GM12892 (cell line): ENCODE measurements around the gene TULP4.
"Not testable (repeated sequence)": the region's sequence is repeated elsewhere in the genome, so short reads cannot be mapped to it uniquely, and the experiment has no call there.

Experiments used
- DNase-seq: peaks from one replicate; pipeline ENCODE4 v3.0.0; 2011; ENCODE audit not compliant: insufficient read length
- FAIRE-seq: peaks from 2 replicates; lab custom pipeline; 2011; peaks lifted over from hg19 to GRCh38; lab: Jason Lieb, UNC
- POLR2A ChIP-seq: IDR thresholded peaks from 2 replicates; pipeline ENCODE4 v1.6.1; 2011; ENCODE audit warnings: low read depth, low read length, control low read depth
- POLR2AphosphoS5 ChIP-seq: IDR thresholded peaks from 2 replicates; pipeline ENCODE4 v1.6.1; 2011; ENCODE audit warnings: low read depth, low read length, control low read depth
- TAF1 ChIP-seq: IDR thresholded peaks from 2 replicates; pipeline ENCODE4 v1.6.1; 2011; ENCODE audit warnings: low read depth, mild to moderate bottlenecking, control low read depth, low read length, borderline replicate concordance

TULP4 gene

DNA sequence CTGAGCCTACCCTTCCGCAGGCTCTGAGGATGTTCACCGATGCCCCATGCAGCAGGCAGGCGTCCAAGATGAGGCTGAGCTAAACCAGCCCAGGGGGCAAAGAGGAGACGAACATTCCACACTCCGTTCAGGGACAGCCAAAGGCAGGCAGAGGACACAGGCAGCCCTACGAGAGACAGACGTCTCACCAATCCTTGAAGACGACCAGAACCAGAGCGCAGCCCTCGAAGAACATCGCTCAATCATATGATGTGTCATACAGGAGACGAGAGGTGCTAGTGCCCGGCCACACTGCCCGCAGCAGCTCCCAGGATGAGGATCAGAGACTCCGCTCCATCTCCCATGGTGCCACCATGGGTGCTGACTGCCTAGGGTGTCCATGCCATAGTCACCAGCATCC lies 212.0 kb downstream of the TULP4 start:
- DNase-seq (no peak), FAIRE-seq (no peak)
- no peak for TF ChIP-seq POLR2AphosphoS5
- no peak for TF ChIP-seq POLR2A
- no peak for TF ChIP-seq TAF1

DNA sequence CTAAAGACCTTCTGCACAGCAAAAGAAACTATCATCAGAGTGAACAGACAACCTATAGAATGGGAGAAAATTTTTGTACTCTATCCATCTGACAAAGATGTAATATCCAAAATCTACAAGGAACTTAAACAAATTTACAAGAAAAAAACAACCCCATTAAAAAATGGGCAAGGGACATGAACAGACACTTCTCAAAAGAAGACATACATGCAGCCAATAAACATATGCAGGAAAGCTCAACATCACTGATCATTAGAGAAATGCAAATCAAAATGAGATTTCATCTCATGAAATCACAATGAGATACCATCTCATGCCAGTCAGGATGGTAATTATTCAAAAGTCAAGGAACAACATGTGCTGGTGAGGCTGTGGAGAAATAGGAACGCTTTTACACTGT lies 215.6 kb downstream of the TULP4 start:
- DNase-seq: not testable (repeated sequence)

DNA sequence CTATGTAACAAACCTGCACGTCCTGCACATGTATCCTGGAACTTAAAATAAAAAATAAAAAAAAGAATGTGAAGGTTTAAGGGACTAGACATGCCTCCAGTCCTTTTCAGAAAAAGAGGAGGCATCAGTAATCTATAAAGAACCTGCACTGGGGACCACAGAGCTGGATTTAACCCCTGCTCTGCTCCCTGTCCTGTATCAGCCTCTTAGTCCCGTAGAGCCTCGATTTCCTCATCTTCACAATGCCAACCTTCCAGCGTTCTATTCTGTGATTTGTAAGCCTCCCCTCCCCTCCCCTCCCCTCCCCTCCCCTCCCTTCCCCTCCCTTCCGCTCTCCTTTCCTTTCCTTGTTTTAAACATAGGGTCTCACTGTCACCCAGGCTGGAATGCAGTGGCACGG lies 216.6 kb downstream of the TULP4 start:
- DNase-seq (no peak), FAIRE-seq (no peak)
- TF ChIP-seq TAF1 (no peak), POLR2A (no peak), POLR2AphosphoS5 (no peak)

More for the DNA sequence above, 215.6 kb downstream of the TULP4 start:
- not testable (repeated sequence) for FAIRE-seq

DNA sequence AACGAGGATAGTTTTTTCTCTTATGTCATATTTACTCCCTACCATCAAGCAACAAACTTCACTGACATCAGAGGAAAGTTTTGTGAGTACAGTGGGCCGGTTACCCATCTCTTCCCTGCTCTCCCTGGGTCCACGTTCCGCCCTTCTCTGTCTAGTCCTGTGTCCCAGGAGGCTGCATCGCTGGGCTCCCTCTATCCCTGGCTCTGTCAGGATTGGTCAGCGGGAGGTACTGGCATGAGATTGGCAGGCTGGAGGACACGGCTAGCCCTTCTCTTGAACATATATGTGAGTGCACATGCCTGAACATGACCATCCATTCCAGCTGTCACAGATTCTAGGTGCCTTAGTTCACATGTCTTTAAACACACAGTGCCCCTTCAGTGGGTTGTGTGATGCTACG lies 217.4 kb downstream of the TULP4 start:
- FAIRE-seq (no peak), DNase-seq (no peak)
- TF ChIP-seq POLR2AphosphoS5: no peak
- no peak for TF ChIP-seq POLR2A
- TF ChIP-seq TAF1: no peak

DNA sequence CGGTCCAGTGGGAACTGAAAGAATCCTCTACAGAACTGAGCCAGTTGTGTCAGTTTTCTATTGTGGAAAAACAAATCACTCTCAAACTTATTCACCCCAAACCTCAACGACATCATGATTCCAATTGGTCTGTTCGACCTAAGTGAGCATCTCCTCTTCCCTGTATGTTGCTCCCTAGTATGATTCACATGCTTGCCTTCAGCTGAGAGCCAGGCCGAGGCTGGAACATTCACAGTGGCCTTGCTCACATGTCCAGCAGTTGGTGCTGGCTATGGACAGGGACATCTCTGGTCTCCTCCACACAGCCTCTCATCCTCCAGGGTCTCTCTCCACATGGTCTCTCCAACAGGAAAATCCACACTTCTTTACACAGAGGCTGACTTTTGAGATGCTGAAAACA lies 219.3 kb downstream of the TULP4 start:
- DNase-seq (no peak), FAIRE-seq (no peak)
- no peak for TF ChIP-seq TAF1
- TF ChIP-seq POLR2A: no peak
- no peak for TF ChIP-seq POLR2AphosphoS5

DNA sequence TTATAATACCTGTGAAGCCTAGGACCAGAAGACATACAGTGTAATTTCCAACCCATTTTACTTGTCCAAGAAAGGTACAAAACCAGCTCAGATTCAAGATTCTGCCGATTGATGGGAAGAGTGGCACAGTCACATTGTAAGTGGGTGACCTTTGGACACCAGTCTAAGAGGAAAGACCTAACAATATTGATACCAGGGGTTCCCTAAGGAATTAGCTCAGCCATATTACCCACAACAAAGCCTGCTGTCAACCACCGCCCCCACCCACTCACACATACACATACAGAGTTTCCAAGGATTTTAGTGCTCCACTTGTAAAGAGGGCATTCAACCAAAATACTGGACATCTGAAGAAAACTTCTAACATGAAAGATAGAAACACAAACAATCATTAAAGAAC lies 219.7 kb downstream of the TULP4 start:
- TF ChIP-seq POLR2AphosphoS5: no peak
- no peak for TF ChIP-seq POLR2A
- TF ChIP-seq TAF1: no peak
- DNase-seq: no peak
- FAIRE-seq: no peak

DNA sequence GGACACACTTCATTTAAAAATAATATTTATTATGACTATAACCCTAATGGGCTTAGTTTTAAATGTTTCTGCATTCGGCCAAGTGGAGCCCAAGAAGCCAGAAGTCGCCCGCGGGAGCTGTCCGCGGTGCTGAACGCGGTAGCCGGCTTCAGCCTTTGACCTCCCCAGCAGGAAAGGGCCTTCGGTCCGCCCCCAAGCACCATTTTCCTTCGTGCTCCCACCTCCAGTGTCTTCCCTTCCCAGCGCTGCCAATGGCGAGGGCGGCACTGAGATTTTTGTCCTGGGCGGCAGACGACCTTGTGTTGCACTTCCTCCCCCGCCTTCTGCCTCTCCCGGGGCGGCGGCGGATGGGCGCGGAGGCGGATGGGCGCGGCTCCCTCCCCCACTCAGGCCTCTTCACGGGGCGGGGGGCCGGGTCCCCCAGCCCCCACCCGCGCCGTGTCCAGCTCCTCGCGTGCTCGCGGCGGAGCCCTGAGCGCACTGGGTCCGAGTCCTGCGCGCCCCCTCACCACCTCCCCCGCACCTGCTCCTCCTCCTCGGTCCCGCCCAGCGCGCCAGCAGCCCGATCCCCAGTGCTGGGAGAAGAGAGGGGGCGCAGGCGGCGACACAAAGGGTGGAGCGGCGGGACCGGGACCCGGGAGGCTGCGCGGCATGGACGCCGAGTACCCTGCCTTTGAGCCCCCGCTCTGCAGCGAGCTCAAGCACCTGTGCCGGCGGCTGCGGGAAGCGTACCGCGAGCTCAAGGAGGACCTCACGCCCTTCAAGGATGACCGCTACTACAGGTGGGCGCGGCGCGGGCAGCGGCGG lies 224.0 kb downstream of the TULP4 start:
- FAIRE-seq (no peak), DNase-seq (peak; percentile 76)
- no peak for TF ChIP-seq POLR2A
- no peak for TF ChIP-seq POLR2AphosphoS5
- no peak for TF ChIP-seq TAF1

DNA sequence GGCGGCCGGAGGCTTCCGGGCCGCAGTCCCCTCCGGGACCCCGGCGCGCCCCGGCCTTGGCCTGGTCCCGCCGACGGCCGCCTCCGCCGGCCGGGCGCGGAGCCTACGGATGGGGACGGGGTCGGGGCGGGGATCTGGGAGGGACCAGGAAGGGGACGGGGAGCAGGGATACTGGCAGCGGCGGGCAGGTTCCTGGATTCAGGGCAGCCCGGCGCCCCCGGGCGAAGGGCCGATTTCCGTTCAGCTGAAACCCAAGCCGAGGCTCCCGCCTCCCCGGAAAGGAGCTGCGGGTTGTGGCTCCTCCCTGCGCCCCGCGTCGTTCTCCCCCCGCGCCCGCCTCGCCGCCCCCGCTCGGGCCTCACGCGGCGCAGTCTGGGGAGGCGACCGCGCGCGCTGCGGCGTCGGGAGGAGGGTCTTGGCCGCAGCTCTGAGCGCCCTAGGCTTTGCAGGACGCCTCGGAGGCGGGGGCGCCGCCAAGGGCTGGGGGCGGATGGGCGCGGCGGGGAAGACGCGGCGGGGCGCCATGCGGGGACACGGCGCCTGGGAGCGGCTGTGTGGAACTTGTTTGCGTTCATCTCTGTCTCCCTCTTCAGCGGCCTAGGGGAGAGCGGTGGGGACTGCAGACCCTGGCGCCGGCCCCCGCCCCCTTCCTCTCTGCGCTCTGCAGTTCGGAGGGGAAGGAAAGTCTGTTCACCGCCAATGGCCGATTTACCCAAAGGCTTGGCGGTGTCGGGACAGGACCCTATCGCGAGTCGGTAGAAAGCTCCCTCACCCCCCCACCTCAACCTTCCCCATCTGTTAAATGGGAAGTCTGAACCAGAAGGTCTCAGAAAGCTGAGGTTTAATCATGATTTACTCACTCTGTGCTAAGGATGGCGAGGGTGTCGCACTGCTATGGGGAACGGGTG lies 224.9 kb downstream of the TULP4 start:
- DNase-seq: no peak
- TF ChIP-seq TAF1 (no peak), POLR2AphosphoS5 (no peak), POLR2A (no peak)
- no peak for FAIRE-seq

DNA sequence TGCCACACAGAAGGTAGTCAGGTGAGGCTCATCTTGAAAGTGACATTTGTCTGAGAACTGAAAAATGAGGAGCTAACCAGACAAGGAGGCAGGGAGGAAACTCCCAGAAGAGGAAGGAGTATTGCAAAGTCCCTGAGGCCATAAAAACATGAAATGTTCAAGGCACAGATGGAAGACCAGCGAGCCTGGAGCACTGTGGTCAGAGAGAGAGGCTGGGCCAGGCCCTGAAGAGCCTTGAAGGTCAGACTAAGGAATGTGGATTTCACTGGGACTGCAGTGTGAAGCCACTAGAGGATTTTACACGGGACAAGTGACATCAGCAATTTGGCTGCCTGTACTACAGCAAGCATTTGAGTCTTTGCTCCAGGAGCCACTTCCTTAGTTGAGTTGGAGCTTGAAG lies 226.5 kb downstream of the TULP4 start:
- FAIRE-seq: no peak
- no peak for TF ChIP-seq POLR2A
- no peak for TF ChIP-seq POLR2AphosphoS5
- TF ChIP-seq TAF1: no peak
- DNase-seq: no peak

DNA sequence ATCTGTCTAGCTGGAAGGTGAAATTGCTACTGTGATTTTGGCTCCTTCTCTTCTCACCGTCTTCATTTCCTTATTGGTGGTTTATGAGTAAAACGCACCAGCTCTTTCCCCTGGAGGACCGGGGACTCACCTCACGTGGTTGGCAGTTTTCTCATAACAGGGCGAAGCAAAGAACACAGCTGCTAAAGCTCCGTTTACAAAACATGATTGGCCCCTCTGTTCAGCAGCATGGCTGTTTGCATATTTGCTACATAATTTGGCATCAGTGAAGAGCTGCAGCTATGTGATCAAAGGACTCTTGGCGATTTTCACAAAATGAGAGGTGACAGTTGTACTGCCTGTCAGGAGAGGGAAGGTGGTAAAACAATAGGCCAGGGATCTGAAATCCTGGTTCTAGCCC lies 227.1 kb downstream of the TULP4 start:
- FAIRE-seq: no peak

DNA sequence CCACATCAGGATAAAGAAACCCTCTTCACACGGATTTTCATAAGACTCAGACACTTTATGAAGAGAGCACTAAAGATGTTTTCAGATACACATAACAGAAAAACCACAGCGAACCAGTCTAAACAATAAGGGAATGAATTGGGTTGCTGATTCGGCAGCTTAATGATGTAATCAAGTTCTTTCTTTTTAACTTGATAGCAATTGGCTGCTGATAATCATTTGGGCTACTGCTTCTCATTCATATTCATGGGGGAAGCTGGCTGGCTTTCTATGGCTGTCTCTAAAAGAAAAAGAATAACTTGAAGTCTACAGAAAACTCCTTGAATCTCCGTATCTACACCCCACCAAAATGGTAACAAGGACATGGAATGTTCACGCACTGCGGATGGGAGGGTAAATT lies 227.6 kb downstream of the TULP4 start:
- TF ChIP-seq TAF1 (no peak), POLR2AphosphoS5 (no peak), POLR2A (no peak)
- FAIRE-seq: no peak
- DNase-seq: no peak

More for the DNA sequence above, 227.1 kb downstream of the TULP4 start:
- TF ChIP-seq POLR2AphosphoS5 (no peak), TAF1 (no peak), POLR2A (no peak)
- no peak for DNase-seq
